WTC11 (cell line): ENCODE data around the gene RNF208.

Experiments used
- CREB1 ChIP-seq: sonication (generic); formaldehyde crosslinking; IDR thresholded peaks from 2 replicates; pipeline ENCODE4 v1.8.0; 2023; ENCODE audit warnings: mild to moderate bottlenecking, missing genetic modification reagents
- ESRRA ChIP-seq: sonication (generic); formaldehyde crosslinking; IDR thresholded peaks from 2 replicates; pipeline ENCODE4 v1.8.1; 2022; ENCODE audit warnings: mild to moderate bottlenecking, missing genetic modification reagents, borderline replicate concordance
- FOXK1 ChIP-seq: sonication (generic); formaldehyde crosslinking; IDR thresholded peaks from 2 replicates; pipeline ENCODE4 v1.8.0; 2022; ENCODE audit warnings: mild to moderate bottlenecking, moderate library complexity, missing genetic modification reagents
- JAZF1 ChIP-seq: fragments of 250-450 bp; sonication (Bioruptor Pico); IDR thresholded peaks from 2 replicates; pipeline ENCODE4 v1.9.0; 2021; ENCODE audit warnings: moderate library complexity, mild to moderate bottlenecking, inconsistent platforms
- JUN ChIP-seq: sonication (generic); formaldehyde crosslinking; IDR thresholded peaks from 2 replicates; pipeline ENCODE4 v1.8.0; 2023; ENCODE audit warnings: mild to moderate bottlenecking, missing genetic modification reagents
- SP1 ChIP-seq: sonication (generic); formaldehyde crosslinking; conservative IDR thresholded peaks from 2 replicates; pipeline ENCODE4 v1.8.1; 2022; ENCODE audit warnings: missing genetic modification reagents
- ZNF121 ChIP-seq: sonication (generic); formaldehyde crosslinking; IDR thresholded peaks from 2 replicates; pipeline ENCODE4 v1.8.0; 2023; ENCODE audit warnings: missing genetic modification reagents
- TF ChIP-seq, protein P1 (sequence below): sonication (generic); formaldehyde crosslinking; IDR thresholded peaks from 2 replicates; pipeline ENCODE4 v1.8.0; 2022; ENCODE audit warnings: mild to moderate bottlenecking, missing genetic modification reagents
- TF ChIP-seq, protein P2 (sequence below): fragments of 200-600 bp; IDR thresholded peaks from 2 replicates; pipeline ENCODE4 v1.8.0; 2022; ENCODE audit warnings: antibody characterized with exemption
- TF ChIP-seq, protein P3 (sequence below): sonication (generic); formaldehyde crosslinking; IDR thresholded peaks from 2 replicates; pipeline ENCODE4 v1.8.1; 2022; ENCODE audit warnings: low read depth, missing genetic modification reagents, borderline replicate concordance
- TF ChIP-seq, protein P4 (sequence below): sonication (generic); formaldehyde crosslinking; IDR thresholded peaks from 2 replicates; pipeline ENCODE4 v1.8.0; 2022; ENCODE audit warnings: mild to moderate bottlenecking, missing genetic modification reagents

DNA sequence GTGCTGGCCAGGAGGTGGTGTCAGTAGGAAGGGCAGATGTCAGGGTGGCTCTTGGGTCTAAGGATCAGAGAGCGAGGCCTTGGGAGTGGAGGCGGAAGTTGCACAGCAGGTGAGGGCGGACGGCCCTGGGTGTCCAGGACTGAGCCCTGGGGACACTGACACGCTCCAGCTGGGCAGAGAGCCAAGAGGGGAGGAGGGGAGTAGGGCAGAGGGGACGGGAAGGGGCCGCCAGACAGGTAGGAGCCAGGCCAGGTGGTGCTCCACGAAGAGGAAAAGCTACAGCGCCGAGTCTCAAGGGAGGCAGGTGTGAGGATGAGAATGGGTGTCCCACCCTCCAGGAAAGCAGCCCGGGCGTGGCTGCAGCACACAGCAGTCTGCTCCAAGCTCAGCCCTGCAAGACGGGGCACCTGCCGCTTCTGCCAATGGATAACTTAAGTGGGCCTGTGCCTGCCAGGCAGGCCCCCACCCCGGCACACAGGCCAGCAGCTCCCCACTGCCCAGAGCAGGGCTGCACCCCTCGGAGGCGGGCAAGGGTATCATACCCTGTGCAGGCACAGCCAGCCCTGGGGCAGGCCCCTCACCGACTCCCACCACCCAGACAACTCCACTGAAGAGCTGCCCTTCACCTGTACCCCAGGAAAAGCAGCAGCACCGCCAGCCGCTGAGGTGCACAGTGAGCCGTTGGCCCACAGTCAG lies 26.4 kb downstream of the RNF208 start:
- TF ChIP-seq, protein P1, sequence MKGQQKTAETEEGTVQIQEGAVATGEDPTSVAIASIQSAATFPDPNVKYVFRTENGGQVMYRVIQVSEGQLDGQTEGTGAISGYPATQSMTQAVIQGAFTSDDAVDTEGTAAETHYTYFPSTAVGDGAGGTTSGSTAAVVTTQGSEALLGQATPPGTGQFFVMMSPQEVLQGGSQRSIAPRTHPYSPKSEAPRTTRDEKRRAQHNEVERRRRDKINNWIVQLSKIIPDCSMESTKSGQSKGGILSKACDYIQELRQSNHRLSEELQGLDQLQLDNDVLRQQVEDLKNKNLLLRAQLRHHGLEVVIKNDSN: no peak
- TF ChIP-seq JUN (CRISPR knock-in tag) (no peak), FOXK1 (no peak), SP1 (no peak), ZNF121 (CRISPR knock-in tag) (no peak), JAZF1 (CRISPR knock-in tag) (no peak), ESRRA (no peak), CREB1 (no peak)
- TF ChIP-seq, protein P2, sequence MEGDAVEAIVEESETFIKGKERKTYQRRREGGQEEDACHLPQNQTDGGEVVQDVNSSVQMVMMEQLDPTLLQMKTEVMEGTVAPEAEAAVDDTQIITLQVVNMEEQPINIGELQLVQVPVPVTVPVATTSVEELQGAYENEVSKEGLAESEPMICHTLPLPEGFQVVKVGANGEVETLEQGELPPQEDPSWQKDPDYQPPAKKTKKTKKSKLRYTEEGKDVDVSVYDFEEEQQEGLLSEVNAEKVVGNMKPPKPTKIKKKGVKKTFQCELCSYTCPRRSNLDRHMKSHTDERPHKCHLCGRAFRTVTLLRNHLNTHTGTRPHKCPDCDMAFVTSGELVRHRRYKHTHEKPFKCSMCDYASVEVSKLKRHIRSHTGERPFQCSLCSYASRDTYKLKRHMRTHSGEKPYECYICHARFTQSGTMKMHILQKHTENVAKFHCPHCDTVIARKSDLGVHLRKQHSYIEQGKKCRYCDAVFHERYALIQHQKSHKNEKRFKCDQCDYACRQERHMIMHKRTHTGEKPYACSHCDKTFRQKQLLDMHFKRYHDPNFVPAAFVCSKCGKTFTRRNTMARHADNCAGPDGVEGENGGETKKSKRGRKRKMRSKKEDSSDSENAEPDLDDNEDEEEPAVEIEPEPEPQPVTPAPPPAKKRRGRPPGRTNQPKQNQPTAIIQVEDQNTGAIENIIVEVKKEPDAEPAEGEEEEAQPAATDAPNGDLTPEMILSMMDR: no peak
- TF ChIP-seq, protein P3, sequence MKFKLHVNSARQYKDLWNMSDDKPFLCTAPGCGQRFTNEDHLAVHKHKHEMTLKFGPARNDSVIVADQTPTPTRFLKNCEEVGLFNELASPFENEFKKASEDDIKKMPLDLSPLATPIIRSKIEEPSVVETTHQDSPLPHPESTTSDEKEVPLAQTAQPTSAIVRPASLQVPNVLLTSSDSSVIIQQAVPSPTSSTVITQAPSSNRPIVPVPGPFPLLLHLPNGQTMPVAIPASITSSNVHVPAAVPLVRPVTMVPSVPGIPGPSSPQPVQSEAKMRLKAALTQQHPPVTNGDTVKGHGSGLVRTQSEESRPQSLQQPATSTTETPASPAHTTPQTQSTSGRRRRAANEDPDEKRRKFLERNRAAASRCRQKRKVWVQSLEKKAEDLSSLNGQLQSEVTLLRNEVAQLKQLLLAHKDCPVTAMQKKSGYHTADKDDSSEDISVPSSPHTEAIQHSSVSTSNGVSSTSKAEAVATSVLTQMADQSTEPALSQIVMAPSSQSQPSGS (CRISPR knock-in tag): no peak
- TF ChIP-seq, protein P4, sequence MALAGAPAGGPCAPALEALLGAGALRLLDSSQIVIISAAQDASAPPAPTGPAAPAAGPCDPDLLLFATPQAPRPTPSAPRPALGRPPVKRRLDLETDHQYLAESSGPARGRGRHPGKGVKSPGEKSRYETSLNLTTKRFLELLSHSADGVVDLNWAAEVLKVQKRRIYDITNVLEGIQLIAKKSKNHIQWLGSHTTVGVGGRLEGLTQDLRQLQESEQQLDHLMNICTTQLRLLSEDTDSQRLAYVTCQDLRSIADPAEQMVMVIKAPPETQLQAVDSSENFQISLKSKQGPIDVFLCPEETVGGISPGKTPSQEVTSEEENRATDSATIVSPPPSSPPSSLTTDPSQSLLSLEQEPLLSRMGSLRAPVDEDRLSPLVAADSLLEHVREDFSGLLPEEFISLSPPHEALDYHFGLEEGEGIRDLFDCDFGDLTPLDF (CRISPR knock-in tag): no peak
